B cell (primary cell): ENCODE data around the gene LRTM1. TPM values are rescaled to one million over a fixed set of nuclear protein-coding genes. Genes with fewer than 3 reads are reported as not detected.

ENCODE experiments used
- ATAC-seq: fragments of 200-7000 bp; cut with Tn5 transposase; one replicate; pipeline ENCODE4 v1.10.0; 2021; ENCODE audit warnings: low read depth, mild to moderate bottlenecking, moderate number of reproducible peaks, moderate library complexity
- CTCF ChIA-PET: fragments of 350-600 bp; sonication (Branson Sonifier 250); formaldehyde crosslinking; loops from one replicate; lab custom pipeline; 2021; ENCODE audit warnings: antibody characterized with exemption, inconsistent platforms; lab: Charles Lee
- POLR2A ChIA-PET: fragments of 350-600 bp; sonication (Branson Sonifier 250); formaldehyde crosslinking; loops from one replicate; lab custom pipeline; 2021; ENCODE audit warnings: antibody characterized with exemption; lab: Charles Lee
- DNase-seq: peaks from one replicate; pipeline ENCODE4 v3.0.0; 2013
- H2AFZ ChIP-seq: 2 replicates; pipeline ENCODE4 v1.6.1; 2012; ENCODE audit warnings: mild to moderate bottlenecking, low read depth, low read length; ENCODE audit not compliant: insufficient read depth, poor library complexity, severe bottlenecking
- H3K27ac ChIP-seq, 2 donors: 1 replicate in 1 of 2; 2 replicates in 1 of 2; pipeline ENCODE4 v1.5.1; 2012 to 2013; ENCODE audit warnings: low read length in 2 of 2, mild to moderate bottlenecking in 2 of 2, moderate library complexity in 1 of 2
- H3K27me3 ChIP-seq, 4 experiments: fragments of 200-600 bp in 1 of 4; sonication (generic) in 1 of 4; replicated peaks in 1 of 4; 1 replicate in 2 of 4; 2 replicates in 2 of 4; pipeline versions ENCODE4 v1.6.1 to v1.7.0; 2013 to 2016; ENCODE audit warnings: low read length in 3 of 4, mild to moderate bottlenecking in 2 of 4, mixed read lengths in 1 of 4, moderate library complexity in 1 of 4; ENCODE audit not compliant: insufficient read depth in 4 of 4, control insufficient read depth in 3 of 4; ENCODE audit errors: control extremely low read depth in 1 of 4
- H3K36me3 ChIP-seq, 2 experiments: replicated peaks in 1 of 2; 1 replicate in 1 of 2; 2 replicates in 1 of 2; pipeline versions ENCODE4 v1.6.1 to v1.7.1; 2013; ENCODE audit warnings: low read length in 1 of 2; ENCODE audit not compliant: insufficient read depth in 2 of 2, control insufficient read depth in 1 of 2; ENCODE audit errors: control extremely low read depth in 1 of 2, extremely low read depth in 1 of 2
- H3K4me1 ChIP-seq, 2 donors: fragments of 200-600 bp in 1 of 2; sonication (generic) in 1 of 2; 1 replicate in 1 of 2; 2 replicates in 1 of 2; pipeline versions ENCODE4 v1.5.1 to v1.6.1; 2013 to 2017; ENCODE audit warnings: low read length in 2 of 2; ENCODE audit not compliant: control insufficient read depth in 2 of 2, insufficient read depth in 2 of 2
- H3K4me2 ChIP-seq: replicated peaks from 2 replicates; pipeline ENCODE3; 2012; ENCODE audit warnings: mild to moderate bottlenecking, low read depth, low read length; ENCODE audit not compliant: poor library complexity, severe bottlenecking
- H3K4me3 ChIP-seq, 5 experiments: fragments of 200-600 bp in 1 of 5; sonication (generic) in 1 of 5; 1 replicate in 3 of 5; 2 replicates in 2 of 5; pipeline versions ENCODE4 v1.5.1 to v1.7.0; 2011 to 2016; ENCODE audit warnings: low read length in 4 of 5, mild to moderate bottlenecking in 4 of 5, low read depth in 2 of 5, control low read depth in 1 of 5, moderate library complexity in 1 of 5; ENCODE audit not compliant: insufficient read depth in 1 of 5; ENCODE audit errors: control extremely low read depth in 1 of 5, extremely low read depth in 1 of 5
- H3K79me2 ChIP-seq: fragments of 200-600 bp; sonication (generic); one replicate; pipeline ENCODE4 v1.6.0; 2016; ENCODE audit warnings: low read length; ENCODE audit not compliant: control insufficient read depth, insufficient read depth
- H3K9ac ChIP-seq: fragments of 200-600 bp; sonication (generic); 2 replicates; pipeline ENCODE4 v1.6.1; 2017; ENCODE audit warnings: mild to moderate bottlenecking, low read length, moderate library complexity
- H3K9me3 ChIP-seq, 3 donors: one replicate each; pipeline versions ENCODE4 v1.6.1 to v1.7.1; 2013; ENCODE audit warnings: low read length in 2 of 3; ENCODE audit not compliant: control insufficient read depth in 2 of 3, insufficient read depth in 1 of 3; ENCODE audit errors: control extremely low read depth in 1 of 3
- H4K20me1 ChIP-seq: 2 replicates; pipeline ENCODE4 v1.6.0; 2012; ENCODE audit warnings: mild to moderate bottlenecking, low read length; ENCODE audit not compliant: insufficient read depth, control insufficient read depth, poor library complexity, severe bottlenecking
- H3K27ac Mint-ChIP-seq: one replicate; pipeline ENCODE4 v1.8.0; 2021; ENCODE audit warnings: mixed read lengths
- H3K27me3 Mint-ChIP-seq: one replicate; pipeline ENCODE4 v1.8.0; 2021; ENCODE audit warnings: mixed read lengths
- H3K4me1 Mint-ChIP-seq: one replicate; pipeline ENCODE4 v1.8.0; 2021; ENCODE audit warnings: mixed read lengths
- H3K4me3 Mint-ChIP-seq: one replicate; pipeline ENCODE4 v1.8.0; 2021; ENCODE audit warnings: mixed read lengths
- H3K9me3 Mint-ChIP-seq: one replicate; pipeline ENCODE4 v1.8.0; 2022; ENCODE audit warnings: mixed read lengths; ENCODE audit not compliant: insufficient read depth
- CTCF ChIP-seq: fragments of 200-600 bp; IDR thresholded peaks from one replicate; pipeline ENCODE4 v1.8.0; 2022; ENCODE audit warnings: antibody characterized with exemption, mild to moderate bottlenecking
- EZH2 ChIP-seq: IDR thresholded peaks from 2 replicates; pipeline ENCODE4 v1.6.1; 2012; ENCODE audit warnings: borderline replicate concordance, low read depth, mild to moderate bottlenecking, moderate library complexity, low read length; ENCODE audit not compliant: insufficient read depth, poor library complexity, severe bottlenecking
- WGBS: methylation state at CpG from one replicate; pipeline ENCODE4 v1.1.5; 2013; ENCODE audit warnings: missing lambda C conversion rate; ENCODE audit not compliant: insufficient coverage; 5-methylcytosine and 5-hydroxymethylcytosine counted together
- intact Hi-C: fragments of 100-400 bp; cut with micrococcal nuclease; formaldehyde crosslinking; loops from one replicate; pipeline ENCODE4 v1.10.0; 2022
- polyA plus RNA-seq: library from polyadenylated mRNA; depleted of rRNA; stranded (reverse); fragments of >200 nt; gene quantifications from 2 replicates; pipeline ENCODE4 v1.2.3, GENCODE V29; 2012
- total RNA-seq, 2 donors: library from RNA; stranded (reverse); fragments of 120-200 nt in 1 of 2; gene quantifications; 1 replicate in 1 of 2; 2 replicates in 1 of 2; pipeline versions ENCODE4 v1.2.3 to v1.2.4, GENCODE V29; 2013 to 2022

The LRTM1 gene
- total and polyA plus RNA-seq, 2 donors (not counting 1 experiment from before 2014, with no cell fraction given): not detected

- Mint-ChIP-seq H3K9me3 (no peaks in the 10 kb centered on the region), H3K4me3 (no peak overlapping the region), H3K27ac (no peak overlapping the region), H3K4me1 (no peaks in the 10 kb centered on the region), H3K27me3 (no peaks in the 10 kb centered on the region)
- Histone ChIP-seq H3K36me3 (no peaks in the 10 kb centered on the region), H2AFZ (no peak overlapping the region), H3K9me3 (no peaks in the 10 kb centered on the region), H3K4me2 (no peak overlapping the region), H3K27me3 (no peaks in the 10 kb centered on the region), H3K4me3 (no peak overlapping the region), H4K20me1 (no peaks in the 10 kb centered on the region), H3K79me2 (no peaks in the 10 kb centered on the region), H3K9ac (no peak overlapping the region), H3K4me1 (no peaks in the 10 kb centered on the region), H3K27ac (no peak overlapping the region)
- intact Hi-C loops: no loop called here
- ATAC-seq (no peak), DNase-seq (no peak)
- ChIA-PET POLR2A (no interaction called here), CTCF (no interaction called here)
- TF ChIP-seq EZH2 (no peak), CTCF (no peak)
- 81% methylated on average over 2 of the region's 5 CpGs for WGBS
Measured at GRCh38 chr3:54936561-54936960, 8.7 kb upstream of the LRTM1 start.

- no peak for DNase-seq
- Histone ChIP-seq H3K9ac (no peak overlapping the region), H3K4me2 (no peak overlapping the region), H3K27ac (no peak overlapping the region), H3K27me3 (no peaks in the 10 kb centered on the region), H2AFZ (no peak overlapping the region), H3K36me3 (no peaks in the 10 kb centered on the region), H3K79me2 (no peaks in the 10 kb centered on the region), H3K4me3 (no peak overlapping the region), H3K4me1 (no peaks in the 10 kb centered on the region), H4K20me1 (no peaks in the 10 kb centered on the region), H3K9me3 (no peaks in the 10 kb centered on the region)
- ATAC-seq: no peak
- no peaks in the 10 kb centered on the region for H3K9me3 Mint-ChIP-seq
- POLR2A ChIA-PET: no interaction called here
- no peaks in the 10 kb centered on the region for H3K27me3 Mint-ChIP-seq
- no peak overlapping the region for H3K4me3 Mint-ChIP-seq
- intact Hi-C loops: no loop called here
- CTCF ChIA-PET: no interaction called here
- H3K27ac Mint-ChIP-seq: no peak overlapping the region
- TF ChIP-seq EZH2: no peak
- no peak for TF ChIP-seq CTCF
- WGBS: no CpG with 5 or more reads among the region's 3 CpGs
- H3K4me1 Mint-ChIP-seq: no peaks in the 10 kb centered on the region
Measured at GRCh38 chr3:54935869-54936268, 8.0 kb upstream of the LRTM1 start.
